NCI-H1048 (cell line): Measurements from ENCODE around the gene LOXL4.

Experiments used
- DNase-seq: peaks from one replicate; lab custom pipeline; 2025; lab: John Stamatoyannopoulos, UW

The LOXL4 gene

DNA sequence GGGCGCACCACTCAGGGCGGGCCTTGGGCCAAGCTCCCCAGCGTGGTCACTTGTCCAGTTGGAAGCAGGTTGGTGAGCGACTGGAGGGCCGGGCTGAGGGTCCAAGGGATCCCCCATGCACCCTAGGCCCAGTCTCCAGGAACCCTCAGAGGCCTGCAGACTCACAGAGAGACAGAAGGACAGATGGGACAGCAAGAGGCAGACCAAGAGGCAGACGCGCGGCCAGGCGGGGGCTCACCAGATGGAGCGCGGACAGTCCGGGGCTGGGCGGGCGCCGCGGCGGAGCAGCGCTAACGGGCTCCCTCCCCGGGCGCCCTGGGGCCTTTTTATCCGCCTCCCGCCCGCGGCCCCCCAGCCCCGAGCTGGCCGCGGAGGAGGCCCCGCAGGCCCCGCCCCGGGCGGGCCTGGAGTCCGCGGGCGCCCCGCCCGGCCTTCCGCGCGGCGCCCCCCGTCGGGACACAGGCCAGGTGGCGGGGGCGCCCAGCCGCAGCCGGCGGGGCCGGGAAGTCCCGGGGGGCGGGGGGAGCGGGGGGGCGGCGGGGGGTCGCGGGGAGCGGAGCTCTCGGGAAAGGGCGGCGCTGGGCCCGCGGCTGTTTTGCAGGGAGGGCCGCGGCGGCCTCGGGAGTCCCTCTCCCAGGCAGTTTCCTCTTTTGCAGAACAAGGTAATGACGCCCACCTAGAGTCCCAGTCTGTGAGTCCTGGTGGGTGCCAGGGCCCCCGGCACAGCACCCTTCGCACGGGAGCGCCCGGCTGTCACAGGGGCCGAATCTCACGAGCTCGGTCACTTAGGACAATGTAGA is at the start of gene LOXL4:
Gene LOXL4 (minus strand): TSS at position 301 of the 800 bp plus-strand sequence. CDS start 5,175 bp downstream, outside the sequence.
- no peak for DNase-seq

DNA sequence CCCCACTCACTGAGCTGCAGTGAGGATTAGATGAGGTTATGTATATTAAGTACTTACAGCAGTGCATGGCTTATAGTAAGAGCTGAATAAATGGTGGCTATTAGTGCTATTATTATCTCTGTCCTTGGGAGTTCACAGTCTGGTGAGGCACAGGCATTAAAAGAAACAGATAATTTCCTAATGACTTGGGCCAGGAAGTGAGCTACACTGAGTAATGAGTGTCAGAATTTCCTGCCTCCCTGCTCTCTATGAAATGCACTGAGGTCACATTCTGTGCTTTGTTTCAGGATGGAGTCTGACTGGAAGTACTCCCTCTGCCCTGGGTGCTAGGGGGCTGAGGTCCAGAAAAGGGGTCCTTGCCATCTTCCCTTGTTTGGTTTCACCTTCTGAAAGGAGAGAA is 48.7 kb upstream of the LOXL4 start:
- DNase-seq: no peak

DNA sequence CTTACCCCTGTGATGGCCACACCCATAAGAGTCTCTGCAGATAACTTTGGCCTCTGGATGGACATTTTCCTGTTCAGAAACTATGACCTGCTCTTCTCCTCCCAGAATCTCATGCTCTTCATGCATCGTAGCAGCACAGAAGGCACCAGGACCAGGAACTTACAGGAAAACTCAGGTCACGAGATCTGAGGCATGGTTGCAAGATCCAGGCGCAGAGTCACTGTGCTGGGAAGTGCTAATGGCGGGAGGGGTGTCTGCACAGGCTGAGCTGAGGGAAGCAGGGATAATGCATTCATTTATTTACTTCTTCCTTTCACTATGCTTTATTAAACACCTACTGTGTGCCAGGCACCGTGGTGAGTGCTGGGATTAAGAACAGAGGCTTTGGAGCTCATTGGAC is 48.2 kb upstream of the LOXL4 start:
- DNase-seq: no peak

DNA sequence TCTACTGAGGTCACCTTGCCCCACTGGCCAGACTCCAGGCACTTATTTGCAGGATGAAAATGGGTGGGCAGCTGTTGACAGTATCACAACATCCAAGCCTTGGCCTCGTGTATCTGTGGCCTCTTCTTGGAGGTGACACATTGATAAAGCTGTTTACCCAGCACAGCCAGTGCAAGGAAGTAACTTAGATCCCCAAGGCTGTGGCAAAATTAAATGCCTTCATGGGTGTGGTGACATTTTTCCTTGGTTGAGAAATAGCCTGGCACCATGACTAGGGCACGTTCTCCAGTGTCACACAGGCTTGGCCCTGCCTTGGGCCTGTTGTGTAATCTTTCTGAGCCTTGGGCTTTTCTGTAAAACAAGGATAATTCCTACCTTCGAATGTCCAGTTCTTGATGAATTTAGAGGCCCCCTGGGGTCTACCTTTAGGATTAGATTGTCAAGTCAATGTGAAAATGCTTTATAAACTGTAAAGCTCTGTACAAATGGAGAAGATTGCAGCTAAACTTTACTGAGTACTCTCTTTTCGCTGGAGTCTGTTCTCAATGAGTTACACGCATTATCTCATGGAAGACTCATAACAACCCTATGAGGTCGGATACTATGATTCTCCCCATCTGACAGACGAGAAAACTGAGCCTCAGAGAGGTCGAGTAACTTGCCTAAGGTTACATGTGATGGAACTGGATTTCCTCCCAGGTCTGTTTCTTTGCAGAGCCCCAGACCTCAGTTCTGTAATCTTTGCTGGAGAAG is 46.7 kb upstream of the LOXL4 start:
- no peak for DNase-seq

DNA sequence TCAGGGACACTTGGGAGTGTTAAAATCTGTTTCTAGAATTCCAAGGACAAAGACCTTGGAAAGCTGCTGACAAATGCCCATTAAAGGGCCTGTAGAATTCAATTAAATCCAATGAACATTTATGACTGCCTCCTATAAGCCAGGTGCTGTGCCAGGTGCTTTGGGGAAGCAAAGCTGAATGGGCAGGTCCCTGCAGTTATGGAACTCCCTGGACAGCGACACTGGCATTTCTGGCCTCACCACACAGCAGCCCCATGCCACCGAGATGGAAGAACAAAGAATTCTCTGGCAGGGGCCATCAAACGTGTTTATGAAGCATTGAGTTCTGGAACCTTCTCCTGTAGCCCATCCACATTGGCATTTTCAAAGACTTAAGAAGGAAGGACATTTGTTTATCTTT is 45.6 kb upstream of the LOXL4 start:
- no peak for DNase-seq

DNA sequence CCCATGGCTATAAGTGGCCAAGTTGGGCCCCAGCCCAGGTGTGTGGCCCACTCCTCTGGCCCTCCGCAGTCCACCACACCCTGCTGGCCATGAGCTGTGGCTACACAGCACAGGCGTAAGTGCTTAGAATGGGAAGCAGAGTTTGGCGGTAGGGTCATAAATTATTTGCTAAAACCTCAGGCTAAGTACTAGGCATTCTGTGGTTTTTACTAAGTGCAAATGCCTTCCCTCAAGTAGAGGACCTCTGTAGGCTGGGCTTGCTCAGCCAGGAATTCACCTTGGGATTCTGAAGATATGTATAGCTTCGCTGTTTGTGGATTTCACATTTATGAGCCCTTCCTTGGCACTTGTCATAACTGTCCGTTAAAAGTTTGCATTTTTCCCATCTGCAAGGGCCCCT is 44.8 kb upstream of the LOXL4 start:
- DNase-seq: no peak

DNA sequence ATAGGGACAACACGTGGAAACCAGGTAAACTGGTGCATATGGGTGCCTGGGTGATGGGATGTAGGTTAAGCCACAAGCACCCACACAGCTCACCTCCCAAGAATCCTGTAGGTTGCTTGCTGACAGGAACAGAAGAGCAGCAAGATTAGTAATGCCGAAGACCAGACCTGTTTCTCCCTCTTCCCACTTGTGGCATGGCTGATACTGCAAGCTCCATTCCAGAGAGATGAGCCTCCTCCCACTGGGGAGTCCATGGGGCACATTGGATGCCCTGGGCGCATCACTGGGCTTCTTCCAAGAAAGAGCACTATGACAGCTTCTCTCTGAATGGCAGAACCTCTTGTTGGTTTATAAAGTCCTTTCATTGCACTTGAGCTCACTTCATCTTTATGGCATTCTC is 44.4 kb upstream of the LOXL4 start:
- DNase-seq: no peak

DNA sequence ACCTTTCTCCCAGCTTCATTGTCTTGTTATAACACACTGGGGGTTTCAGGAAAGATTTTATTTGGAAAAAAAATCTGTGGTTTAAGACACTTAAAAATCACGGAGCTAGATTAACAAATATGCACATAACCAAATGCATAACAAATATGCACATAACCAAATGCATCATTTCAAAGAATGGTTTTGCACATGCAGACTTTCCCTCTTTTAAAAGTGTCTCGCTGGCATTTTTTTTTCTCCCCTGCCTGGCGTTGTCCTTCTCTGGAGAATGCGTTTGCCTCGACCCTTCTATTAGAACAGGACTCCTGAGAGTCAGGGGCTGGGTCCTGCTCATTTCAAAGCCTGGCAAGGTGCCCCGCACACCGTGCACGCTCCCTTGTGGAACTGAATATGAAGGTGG is 42.7 kb upstream of the LOXL4 start:
- DNase-seq: no peak

DNA sequence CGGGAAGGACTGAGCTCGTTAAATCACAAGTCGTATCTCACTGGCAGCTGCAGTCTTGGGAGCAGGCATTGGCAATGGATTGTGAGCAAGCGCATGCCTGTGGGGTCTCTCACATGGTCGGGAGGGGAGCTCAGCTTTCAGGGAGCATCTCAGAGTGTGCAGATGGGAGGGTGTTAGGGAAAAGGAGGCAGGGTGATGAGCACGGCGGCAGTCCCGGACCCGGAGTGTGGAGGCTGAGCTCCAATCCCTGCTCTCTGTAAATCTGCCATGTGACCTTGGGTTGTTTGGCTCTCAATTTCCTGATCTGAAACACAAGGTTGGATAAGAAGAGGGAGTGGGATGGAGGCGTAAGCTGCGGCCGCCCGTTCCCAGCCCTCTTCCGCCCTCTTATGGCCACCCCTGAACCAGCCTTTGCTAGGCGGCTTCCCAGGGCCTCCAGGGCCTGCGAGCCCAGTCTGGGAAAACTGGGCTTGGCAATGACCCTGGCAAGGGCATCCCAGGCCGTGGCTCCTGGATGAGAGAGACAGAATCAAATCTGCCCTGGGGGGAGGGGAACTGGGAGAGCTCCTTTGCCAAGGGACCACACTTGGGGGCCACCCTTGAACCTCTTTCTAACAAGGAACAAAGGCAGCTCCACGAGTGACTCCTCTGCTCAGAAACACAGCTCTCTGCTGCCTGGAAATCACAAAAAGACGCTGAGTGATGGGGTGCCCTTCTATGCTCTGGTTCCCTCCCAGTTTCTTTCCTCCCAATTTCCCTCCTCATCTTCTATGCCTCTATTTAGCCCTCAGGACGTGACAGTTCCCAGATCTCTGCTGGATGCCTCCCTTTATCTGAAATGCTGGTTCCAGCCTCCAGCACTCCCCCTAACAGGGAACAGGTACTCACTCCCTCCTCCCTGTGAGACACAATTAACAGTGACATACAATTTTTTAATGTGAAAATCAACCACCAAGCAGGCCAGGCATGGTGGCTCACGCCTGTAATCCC is 41.7 kb upstream of the LOXL4 start:
- no peak for DNase-seq

DNA sequence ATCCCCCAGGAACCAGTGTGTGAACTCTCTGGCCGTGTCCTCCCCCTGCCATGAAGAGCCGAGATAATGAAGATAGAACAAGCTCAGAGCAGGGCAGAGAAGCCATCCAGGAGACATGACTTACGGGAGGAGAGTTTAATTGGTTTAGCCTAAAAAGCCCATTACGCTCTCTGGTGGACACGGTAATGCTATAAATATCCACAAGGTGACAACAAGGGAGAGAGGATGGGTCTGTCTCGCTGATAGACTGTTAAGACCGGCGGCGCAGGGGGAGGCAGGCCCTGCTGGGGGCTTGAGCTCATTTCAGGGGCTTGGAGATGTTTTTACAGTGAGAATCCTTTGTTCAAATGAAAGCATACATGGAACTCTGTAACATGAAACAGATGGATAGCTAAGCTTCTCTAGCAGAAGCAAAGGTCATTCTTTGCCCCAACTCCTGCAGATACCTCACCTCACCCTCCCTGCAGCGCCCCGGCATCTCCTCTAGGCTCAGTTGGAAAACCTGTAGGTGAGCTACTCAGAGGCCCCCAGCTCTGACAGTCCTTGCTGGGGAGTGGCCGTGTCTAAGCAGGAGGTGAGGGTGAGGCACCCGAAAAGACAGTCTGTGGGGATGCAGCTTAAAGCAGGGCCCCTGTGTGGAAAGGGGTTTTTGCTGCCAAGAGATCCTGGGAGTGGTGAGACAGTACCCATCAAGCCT is 40.8 kb upstream of the LOXL4 start:
- no peak for DNase-seq

DNA sequence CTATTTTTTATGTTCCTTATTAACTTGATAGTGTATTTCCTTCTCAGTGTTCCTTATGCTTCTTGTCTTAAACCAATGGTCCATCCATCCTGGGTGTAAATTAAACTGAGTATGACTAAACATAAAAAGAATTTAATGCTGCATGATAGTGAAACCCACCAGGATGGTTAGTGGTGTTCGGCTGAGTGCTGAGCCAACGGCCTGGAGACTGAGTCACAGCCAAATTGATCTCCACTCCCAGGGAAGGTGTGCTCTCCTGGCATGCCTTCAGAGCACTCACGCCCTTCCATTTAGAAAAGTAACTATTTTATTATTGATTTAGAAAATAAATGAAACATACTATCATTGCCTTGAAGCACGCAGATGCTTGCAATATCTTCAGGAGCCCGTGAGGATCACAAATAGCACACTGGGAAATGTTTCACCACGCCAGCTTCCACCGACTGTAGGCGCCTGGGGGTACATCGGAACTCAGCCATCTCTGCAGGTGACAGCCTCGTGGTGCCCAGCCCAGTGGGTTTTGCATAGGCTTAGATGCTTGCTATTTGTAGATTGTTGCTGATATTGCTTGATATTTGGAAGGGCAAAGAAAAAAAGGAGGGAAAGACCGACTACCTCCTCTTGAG is 40.0 kb upstream of the LOXL4 start:
- no peak for DNase-seq

DNA sequence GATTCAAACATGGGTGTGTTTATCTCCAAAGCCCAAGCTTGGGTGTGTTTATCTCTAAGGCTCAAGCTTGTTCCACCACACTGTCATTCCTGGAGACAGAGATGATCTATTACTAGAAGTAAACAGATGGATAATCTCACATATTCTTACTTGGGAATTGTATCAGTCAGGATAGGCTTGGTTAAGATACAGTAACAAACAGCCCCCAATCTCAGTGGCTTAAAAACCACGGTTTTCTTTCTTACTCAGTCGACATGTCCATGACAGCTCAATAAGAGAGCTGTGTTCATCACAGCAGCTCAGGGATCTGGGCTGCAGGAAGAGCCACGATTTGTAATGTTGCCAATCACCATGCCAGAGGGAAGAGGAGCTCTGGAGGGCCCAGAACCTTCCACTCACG is 38.5 kb upstream of the LOXL4 start:
- DNase-seq: no peak

DNA sequence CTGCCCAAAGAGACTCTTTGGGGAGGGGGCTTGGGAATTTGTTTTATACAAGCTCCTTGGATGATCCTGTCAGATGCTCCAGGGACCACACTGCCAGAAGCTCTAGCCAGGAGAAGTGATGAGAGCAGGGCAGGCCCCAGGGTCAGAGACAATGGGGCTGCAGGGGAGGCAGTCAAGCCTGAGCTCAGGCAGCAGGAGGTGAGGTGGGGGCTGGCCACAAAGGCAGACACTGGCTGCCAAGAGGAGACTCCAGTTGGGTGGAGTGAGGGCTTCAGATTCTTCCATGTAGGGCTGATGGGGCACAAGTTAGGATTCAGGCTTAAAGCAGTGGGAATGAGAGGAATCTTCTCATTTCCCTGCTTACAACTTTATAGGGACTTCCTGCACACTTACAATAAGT is 35.6 kb upstream of the LOXL4 start:
- no peak for DNase-seq

DNA sequence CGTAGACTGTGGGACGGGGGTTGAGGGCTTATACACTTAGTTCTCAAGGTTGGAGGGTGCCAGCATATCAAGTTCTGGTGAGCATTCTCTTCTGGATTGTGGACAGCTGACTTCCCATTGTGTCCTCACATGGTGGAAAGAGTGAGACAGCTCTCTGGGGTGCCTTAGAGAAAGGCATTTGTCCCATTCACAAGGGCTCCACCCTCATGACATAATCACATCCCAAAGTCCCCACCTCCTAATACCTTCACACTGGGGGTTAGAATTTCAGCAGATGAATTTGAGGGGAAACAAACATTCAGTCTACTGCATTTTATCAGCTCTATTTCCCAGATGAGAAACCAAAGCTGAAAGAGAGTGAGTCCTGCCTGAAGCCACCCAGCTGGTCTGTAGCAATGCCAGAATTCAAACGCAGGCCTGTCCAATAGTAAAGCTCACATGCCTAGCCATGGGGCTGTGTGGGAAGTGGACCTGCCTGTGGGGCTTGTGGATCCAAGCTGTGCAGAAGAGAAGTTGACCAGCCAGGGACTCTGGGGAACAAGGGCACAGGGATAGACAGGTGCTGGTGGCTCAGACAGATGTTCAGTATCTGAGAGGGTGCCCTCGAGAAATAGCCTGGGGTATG is 34.9 kb upstream of the LOXL4 start:
- no peak for DNase-seq

DNA sequence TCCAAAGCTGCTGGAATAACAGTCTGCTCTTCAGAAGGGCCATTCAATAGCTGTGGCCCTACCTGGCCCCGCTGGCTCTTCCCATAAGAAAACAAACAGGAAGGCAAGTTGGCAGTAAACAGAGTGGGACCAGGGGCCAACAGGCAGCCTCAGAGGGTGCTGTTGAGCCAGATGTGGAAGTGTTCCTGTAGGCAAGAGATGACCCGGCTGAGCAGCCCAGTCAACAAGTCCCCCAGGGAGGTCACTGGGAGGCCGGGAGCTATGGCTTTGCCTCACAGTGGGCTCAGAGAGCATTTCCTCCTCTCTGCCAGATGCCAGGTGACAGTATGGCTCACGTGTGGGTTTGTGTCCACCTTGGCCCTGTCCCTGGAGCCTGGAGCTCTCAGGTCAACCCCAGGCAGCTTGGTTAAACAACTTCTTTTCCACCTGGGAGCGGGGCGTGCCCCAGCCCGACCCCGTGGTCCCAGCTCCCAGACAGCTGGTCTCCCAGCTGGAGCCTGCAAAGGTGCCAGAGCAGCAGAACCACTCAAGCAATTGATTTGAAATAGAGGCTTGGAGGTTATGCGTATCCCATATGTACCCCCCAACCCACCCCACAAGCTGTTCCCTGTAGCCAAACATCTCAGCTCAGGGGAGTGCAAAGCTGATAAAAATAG is 33.8 kb upstream of the LOXL4 start:
- DNase-seq: no peak

DNA sequence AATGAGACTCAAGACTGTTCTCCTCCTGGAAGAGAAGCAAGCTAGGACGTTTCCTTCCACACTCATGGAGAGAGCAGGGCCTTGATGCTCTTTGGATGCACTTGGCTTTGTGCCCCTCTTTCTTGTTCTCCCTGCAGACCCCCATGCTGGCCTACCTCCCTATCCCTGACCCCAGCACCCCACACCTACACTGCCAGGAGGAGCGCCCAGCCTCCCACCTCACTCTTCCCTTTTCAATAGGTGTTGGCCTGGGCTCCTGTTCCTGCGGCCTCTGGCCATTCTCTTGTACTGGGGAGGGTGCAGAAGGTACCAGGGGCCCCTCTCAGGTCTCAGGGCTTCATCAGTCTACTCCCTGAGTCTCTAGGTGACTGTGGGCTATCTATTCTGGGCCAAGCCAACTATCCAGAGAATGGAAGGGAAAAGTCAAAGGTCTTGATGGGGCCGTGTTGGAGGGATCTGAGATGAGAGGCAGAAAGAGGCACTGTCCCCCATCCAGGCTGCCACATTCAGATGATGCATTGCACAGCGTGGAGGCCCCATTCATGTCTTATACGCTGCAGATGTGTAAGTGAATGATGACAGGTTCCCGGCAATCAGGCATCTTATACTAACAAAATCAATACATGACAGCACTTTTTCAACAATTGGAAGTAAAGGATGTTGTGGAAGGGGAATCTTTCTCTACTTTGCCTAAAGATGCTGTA is 32.7 kb upstream of the LOXL4 start:
- DNase-seq: no peak

DNA sequence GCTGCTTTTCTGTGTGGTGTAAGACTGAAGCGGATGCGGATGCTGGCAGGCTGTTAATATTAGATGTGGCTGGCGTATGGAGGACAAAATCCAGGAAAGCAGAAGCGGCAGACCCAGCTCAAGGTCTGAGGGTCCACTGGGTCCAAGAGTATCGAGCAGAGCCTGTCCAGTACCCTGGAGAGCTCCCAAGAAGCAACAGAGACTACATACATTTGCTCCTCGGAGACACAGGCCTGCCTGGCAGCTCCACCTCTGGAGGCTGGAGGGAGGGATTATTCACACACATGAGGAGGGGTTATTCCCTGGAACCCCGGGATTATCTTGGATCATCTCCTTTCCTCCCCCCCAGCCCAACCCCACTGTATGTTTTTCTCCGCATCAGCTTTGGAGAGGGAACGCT is 31.3 kb upstream of the LOXL4 start:
- no peak for DNase-seq

DNA sequence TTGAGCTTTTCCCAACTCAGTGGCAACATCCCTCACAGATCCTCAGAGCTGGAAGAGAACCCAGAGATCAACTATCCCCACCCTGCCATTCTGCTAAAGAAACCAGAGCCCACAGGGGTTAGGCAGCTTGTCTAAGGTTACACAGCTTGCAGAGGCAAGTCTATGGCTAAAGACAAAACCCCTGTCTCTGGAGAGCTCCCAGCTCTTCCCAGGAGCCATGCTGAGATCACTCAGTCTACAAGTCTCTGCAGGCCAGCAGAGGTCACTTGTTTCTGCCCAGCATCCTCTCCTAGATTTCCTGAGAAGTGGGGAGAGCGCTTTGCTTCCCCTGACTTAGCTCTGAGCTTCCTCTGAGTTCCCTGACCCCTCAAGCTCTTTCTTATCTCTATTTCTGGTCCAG is 28.5 kb upstream of the LOXL4 start:
- DNase-seq: no peak

DNA sequence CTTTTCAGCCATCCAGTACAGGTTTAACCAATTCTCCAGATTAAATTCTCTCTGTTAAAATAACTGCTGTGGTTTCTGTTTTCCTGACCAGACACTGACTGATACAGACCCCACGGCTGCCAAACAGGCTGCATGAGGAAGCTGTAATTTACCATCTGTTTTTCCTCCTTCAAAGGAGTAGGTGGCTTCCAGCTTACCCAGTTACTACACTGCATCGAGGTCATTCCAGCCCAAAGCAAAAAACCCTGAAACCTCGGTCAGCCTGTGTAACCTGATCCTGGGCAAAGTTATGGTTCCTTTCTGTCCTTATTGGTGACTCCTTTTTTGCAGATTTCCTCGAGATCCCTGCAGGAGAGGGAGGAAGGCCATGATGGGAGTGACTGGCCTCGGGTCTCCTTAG is 27.9 kb upstream of the LOXL4 start:
- no peak for DNase-seq

DNA sequence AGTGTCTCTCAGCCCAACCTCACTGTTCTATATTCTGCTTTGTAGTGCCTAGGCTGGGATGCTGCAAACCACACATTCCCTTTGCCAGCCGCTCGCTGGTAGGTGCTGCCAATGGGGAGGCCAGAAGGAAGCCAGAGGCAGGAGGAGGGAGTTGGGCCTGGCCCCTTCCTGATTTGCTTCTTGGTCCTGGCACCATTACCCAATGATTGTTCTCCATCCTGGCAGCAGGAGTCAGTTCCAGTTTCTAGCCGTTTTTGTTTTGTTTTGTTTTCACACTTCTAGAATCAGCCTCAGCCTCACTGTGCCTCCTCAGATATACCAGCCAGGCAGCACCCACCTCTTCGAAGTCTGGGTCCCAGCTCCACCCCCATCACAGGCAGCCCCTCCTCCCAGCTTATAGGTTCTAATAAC is 27.4 kb upstream of the LOXL4 start:
- DNase-seq: no peak
